GM12878 (cell line): ENCODE measurements around the gene NIBAN1. TPM values are rescaled to one million over a fixed set of nuclear protein-coding genes. Genes with fewer than 3 reads are reported as not detected.

Source experiments
- BCL11A ChIP-seq: IDR thresholded peaks from 2 replicates; pipeline ENCODE4 v1.6.1; 2011; ENCODE audit warnings: low read depth, low read length
- BCL3 ChIP-seq: IDR thresholded peaks from 2 replicates; pipeline ENCODE4 v1.6.1; 2011; ENCODE audit warnings: borderline replicate concordance, low read depth, mild to moderate bottlenecking, moderate library complexity, low read length; ENCODE audit not compliant: insufficient read depth, poor library complexity, severe bottlenecking
- CBX5 ChIP-seq: sonication (generic); IDR thresholded peaks from 2 replicates; pipeline ENCODE4 v1.6.1; 2016; ENCODE audit warnings: low read depth, moderate library complexity, mild to moderate bottlenecking, inconsistent platforms
- CREB1 ChIP-seq: IDR thresholded peaks from 2 replicates; pipeline ENCODE4 v1.6.1; 2012; ENCODE audit warnings: low read depth, mild to moderate bottlenecking, inconsistent platforms
- EGR1 ChIP-seq, 2 experiments: IDR thresholded peaks; 1 replicate in 1 of 2; 2 replicates in 1 of 2; pipeline ENCODE4 v1.6.1; 2011 to 2012; ENCODE audit warnings: low read depth in 2 of 2, low read length in 2 of 2, borderline replicate concordance in 1 of 2, mild to moderate bottlenecking in 1 of 2, moderate library complexity in 1 of 2
- ETV6 ChIP-seq, 2 experiments: fragments of 450-650 bp in 1 of 2; IDR thresholded peaks in 1 of 2; conservative IDR thresholded peaks in 1 of 2; 2 replicates each; pipeline ENCODE4 v1.6.1; 2014; ENCODE audit warnings: antibody characterized with exemption in 1 of 2, borderline replicate concordance in 1 of 2, low read depth in 1 of 2, mild to moderate bottlenecking in 1 of 2, moderate library complexity in 1 of 2
- FOS ChIP-seq: IDR thresholded peaks from 3 replicates; pipeline ENCODE4 v1.6.1; 2011; ENCODE audit warnings: borderline replicate concordance; ENCODE audit not compliant: insufficient read length; ENCODE audit errors: extremely low read depth
- GATAD2B ChIP-seq: fragments of 450-650 bp; conservative IDR thresholded peaks from 2 replicates; pipeline ENCODE4 v1.6.1; 2017; ENCODE audit warnings: low read depth, mild to moderate bottlenecking, moderate library complexity
- KAT2A ChIP-seq: conservative IDR thresholded peaks from 2 replicates; pipeline ENCODE4 v1.6.1; 2011; ENCODE audit warnings: low read depth, low read length; ENCODE audit not compliant: control insufficient read depth
- MEF2A ChIP-seq: IDR thresholded peaks from 2 replicates; pipeline ENCODE4 v1.6.1; 2011; ENCODE audit warnings: low read depth, mild to moderate bottlenecking, low read length, moderate library complexity; ENCODE audit not compliant: insufficient read depth
- MTA3 ChIP-seq: IDR thresholded peaks from 2 replicates; pipeline ENCODE4 v1.6.1; 2012; ENCODE audit warnings: low read length, inconsistent platforms, borderline replicate concordance
- MXI1 ChIP-seq: fragments of 150-350 bp; IDR thresholded peaks from 2 replicates; pipeline ENCODE4 v1.6.1; 2011; ENCODE audit warnings: low read depth, mild to moderate bottlenecking, inconsistent platforms, low read length, improper control_type of control experiment
- NFXL1 ChIP-seq: fragments of 450-650 bp; IDR thresholded peaks from 2 replicates; pipeline ENCODE4 v1.6.1; 2017; ENCODE audit warnings: antibody characterized with exemption, mild to moderate bottlenecking, borderline replicate concordance
- NFYA ChIP-seq: IDR thresholded peaks from 2 replicates; pipeline ENCODE4 v1.6.1; 2011; ENCODE audit warnings: low read depth, mild to moderate bottlenecking, low read length, improper control_type of control experiment, borderline replicate concordance
- NR2F1 ChIP-seq: fragments of 450-650 bp; conservative IDR thresholded peaks from 2 replicates; pipeline ENCODE4 v1.6.1; 2017; ENCODE audit warnings: mild to moderate bottlenecking
- NRF1 ChIP-seq: conservative IDR thresholded peaks from 2 replicates; pipeline ENCODE4 v1.6.1; 2011; ENCODE audit warnings: mild to moderate bottlenecking, low read depth, low read length, improper control_type of control experiment
- PAX5 ChIP-seq: IDR thresholded peaks from 2 replicates; pipeline ENCODE4 v1.6.1; 2011; ENCODE audit warnings: low read depth, low read length, borderline replicate concordance
- PAX8 ChIP-seq: fragments of 450-650 bp; IDR thresholded peaks from 2 replicates; pipeline ENCODE4 v1.6.1; 2017; ENCODE audit warnings: mild to moderate bottlenecking, moderate library complexity
- PML ChIP-seq: IDR thresholded peaks from 2 replicates; pipeline ENCODE4 v1.6.1; 2012; ENCODE audit warnings: low read length, inconsistent platforms
- RB1 ChIP-seq: fragments of 450-650 bp; formaldehyde crosslinking; IDR thresholded peaks from 2 replicates; pipeline ENCODE4 v1.6.1; 2017; ENCODE audit warnings: mild to moderate bottlenecking, borderline replicate concordance
- SIX5 ChIP-seq: IDR thresholded peaks from 2 replicates; pipeline ENCODE4 v1.6.1; 2011; ENCODE audit warnings: mild to moderate bottlenecking, low read depth, low read length, moderate library complexity; ENCODE audit not compliant: severe bottlenecking
- SMAD5 ChIP-seq: IDR thresholded peaks from 2 replicates; pipeline ENCODE4 v1.6.1; 2016; ENCODE audit warnings: antibody characterized with exemption, low read depth
- SP1 ChIP-seq: IDR thresholded peaks from one replicate; pipeline ENCODE4 v1.6.1; 2011; ENCODE audit warnings: low read depth, low read length
- SPI1 ChIP-seq: IDR thresholded peaks from 2 replicates; pipeline ENCODE4 v1.6.1; 2011; ENCODE audit warnings: low read depth, mild to moderate bottlenecking, low read length, moderate library complexity, borderline replicate concordance; ENCODE audit not compliant: insufficient read depth
- SUPT20H ChIP-seq: IDR thresholded peaks from 2 replicates; pipeline ENCODE4 v1.6.1; 2011; ENCODE audit warnings: low read depth, mild to moderate bottlenecking, low read length, moderate library complexity, borderline replicate concordance; ENCODE audit not compliant: control insufficient read depth
- SUZ12 ChIP-seq: fragments of 200-600 bp; sonication (generic); IDR thresholded peaks from one replicate; pipeline ENCODE4 v1.6.1; 2018; ENCODE audit warnings: antibody characterized with exemption, mild to moderate bottlenecking; ENCODE audit not compliant: unreplicated experiment
- TCF3 ChIP-seq: IDR thresholded peaks from 2 replicates; pipeline ENCODE4 v1.6.1; 2012; ENCODE audit warnings: low read depth, mild to moderate bottlenecking, low read length, borderline replicate concordance; ENCODE audit not compliant: insufficient read depth
- ZZZ3 ChIP-seq: IDR thresholded peaks from 2 replicates; pipeline ENCODE4 v1.6.1; 2011; ENCODE audit warnings: low read depth; ENCODE audit not compliant: control insufficient read depth, insufficient read length
- polyA plus RNA-seq, 11 experiments: library from polyadenylated mRNA; depleted of rRNA in 4 of 11; unstranded in 6 of 11; stranded (reverse) in 5 of 11; fragments of >200 nt; fragmentation: Nextera tagmentation in 4 of 11; fragmentation: Illumina TruSeq in 1 of 11; extraction: Ambion mirVana in 4 of 11; extraction: Trizol in 1 of 11; gene quantifications; 1 replicate in 1 of 11; 2 replicates in 10 of 11; pipeline versions ENCODE4 v1.2.1 to v1.2.3, GENCODE V29; 2011 to 2016; ENCODE audit warnings: inconsistent platforms in 2 of 11, missing spikeins in 2 of 11, low read depth in 1 of 11
- total RNA-seq, 4 experiments: library from RNA; depleted of rRNA in 3 of 4; stranded (reverse); fragments of >200 nt in 3 of 4; fragmentation: Illumina TruSeq in 1 of 4; extraction: Trizol in 1 of 4; gene quantifications; 2 replicates each; pipeline versions ENCODE4 v1.2.1 to v1.2.3, GENCODE V29; 2013 to 2021
- TF ChIP-seq, protein P1 (sequence below): IDR thresholded peaks from 2 replicates; pipeline ENCODE4 v1.6.1; 2011; ENCODE audit warnings: low read depth, low read length, improper control_type of control experiment, borderline replicate concordance

Gene NIBAN1
- total and polyA plus RNA-seq, 10 of the 15 experiments (the other 5 are each of a cell fraction or from before 2014, with no cell fraction given) = 11.2 to 67.8 (median 44.3) TPM

GRCh38 chr1:184974056-184974836, at the start of gene NIBAN1 (continued):
- TF ChIP-seq TCF3 (peak; percentile 71), GATAD2B (peak; percentile 99), MEF2A (no peak), PAX8 (no peak), BCL3 (peak; percentile 72), ETV6 (conservative IDR thresholded peaks at IDR 0.05 in 1 of 2, IDR thresholded peaks at IDR 0.05 in 1 of 2; ENCODE audit: borderline replicate concordance in 1 of 2, low read depth in 1 of 2) (peak in 1 of 2 experiments; percentile 44; a peak in 2 of 4 replicates), CBX5 (peak; percentile 80; the same call in 1 of the 2 replicates), SPI1 (peak; percentile 60; the same call in 1 of the 2 replicates), SUPT20H (no peak), MTA3 (no peak), NFYA (no peak), EGR1 (IDR thresholded peaks at IDR 0.05; ENCODE audit: borderline replicate concordance in 1 of 2, low read depth in 2 of 2, low read length in 2 of 2) (peak in 1 of 2 experiments; percentile 69; a peak in 2 of 3 replicates), ZZZ3 (no peak), SIX5 (no peak), SP1 (no peak), NFXL1 (peak; percentile 76; the same call in 1 of the 2 replicates), NRF1 (no peak), RB1 (0 out of 2 replicates have a peak, but pooled peaks have one; percentile 18), PML (0 out of 2 replicates have a peak, but pooled peaks have one; percentile 6), BCL11A (no peak), PAX5 (0 out of 2 replicates have a peak, but pooled peaks have one; percentile 6), KAT2A (no peak), SMAD5 (peak; percentile 67), SUZ12 (no peak), FOS (no peak), CREB1 (peak; percentile 77), MXI1 (no peak), NR2F1 (peak; percentile 98)
- TF ChIP-seq, protein P1, sequence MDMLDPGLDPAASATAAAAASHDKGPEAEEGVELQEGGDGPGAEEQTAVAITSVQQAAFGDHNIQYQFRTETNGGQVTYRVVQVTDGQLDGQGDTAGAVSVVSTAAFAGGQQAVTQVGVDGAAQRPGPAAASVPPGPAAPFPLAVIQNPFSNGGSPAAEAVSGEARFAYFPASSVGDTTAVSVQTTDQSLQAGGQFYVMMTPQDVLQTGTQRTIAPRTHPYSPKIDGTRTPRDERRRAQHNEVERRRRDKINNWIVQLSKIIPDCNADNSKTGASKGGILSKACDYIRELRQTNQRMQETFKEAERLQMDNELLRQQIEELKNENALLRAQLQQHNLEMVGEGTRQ = no peak
